Measurements from ENCODE around the gene OXGR1. TPM values are rescaled to one million over a fixed set of nuclear protein-coding genes. Genes with fewer than 3 reads are reported as not detected.

Gene OXGR1
- total and polyA plus RNA-seq, 2 of the 8 experiments (the other 6 are each of a cell fraction or from before 2014, with no cell fraction given) = 0.34 to 1.8 TPM

DNA sequence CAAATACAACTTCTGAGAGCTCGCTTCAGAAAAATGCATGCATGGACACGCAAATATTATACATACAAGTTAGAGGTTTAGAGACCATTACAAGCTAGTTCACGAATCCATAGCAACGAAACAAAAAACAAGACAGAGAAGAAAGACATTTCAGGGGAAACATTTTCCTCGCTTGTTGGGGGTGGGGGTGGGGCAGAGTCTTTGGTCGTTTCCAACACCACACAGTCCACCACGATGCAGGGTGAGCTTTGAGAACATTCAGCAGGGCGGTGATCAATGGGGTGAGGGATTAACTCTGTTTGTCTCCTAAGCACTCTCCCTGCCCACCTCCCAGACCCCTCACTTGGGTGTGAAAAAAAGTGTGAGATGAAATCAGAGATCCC lies 651 bp downstream of the OXGR1 start:
- peaks cover 10 to 60% (median 46%) of the 10 kb centered on the region in 4 experiments for H3K27me3 ChIP-seq (replicated peaks in 1 of 4; ENCODE audit: control insufficient read depth in 3 of 4, extremely low read depth in 1 of 4, insufficient read depth in 3 of 4, low read length in 3 of 4)
- no peak overlapping the region for H2BK12ac ChIP-seq (ENCODE audit: low read depth, low read length)
- H4K5ac ChIP-seq (ENCODE audit: insufficient read length, low read depth, low read length) = no peak overlapping the region
- no peak overlapping the region for H2BK120ac ChIP-seq (replicated peaks; ENCODE audit: low read depth, low read length)
- CTCF ChIA-PET (ENCODE audit: partially characterized antibody) = interaction anchor here (0.5 to 1.7 kb wide), 7 partner anchors 10 to 959 kb away, joined by 3 to 7 read pairs (median 3); no protein-coding TSS in a partner anchor
- peaks cover 5% of the 10 kb centered on the region; the same call in 1 of the 2 replicates for H3K23me2 ChIP-seq (ENCODE audit: low read depth, low read length)
- no peak overlapping the region for H2BK15ac ChIP-seq (ENCODE audit: low read length)
- H4K91ac ChIP-seq (replicated peaks; ENCODE audit: insufficient read length, low read length) = no peak overlapping the region
- H3K4me1 ChIP-seq (replicated peaks in 1 of 4; ENCODE audit: control insufficient read depth in 3 of 4, insufficient read depth in 4 of 4, low read length in 3 of 4) = peaks cover 0 to 4% (median 1%) of the 10 kb centered on the region in 4 experiments; a peak in 2 of 7 replicates
- 0 out of 4 replicates have a peak, but pooled peaks of 1 of the 2 experiments have one; percentile 12 for TF ChIP-seq SIN3A (conservative IDR thresholded peaks at IDR 0.05 in 1 of 2, IDR thresholded peaks at IDR 0.05 in 1 of 2; ENCODE audit: low read depth in 1 of 2, low read length in 2 of 2)
- TF ChIP-seq NANOG (IDR thresholded peaks at IDR 0.05; ENCODE audit: insufficient read depth, low read depth, low read length, poor library complexity, severe bottlenecking) = no peak
- H3K79me2 ChIP-seq (ENCODE audit: control insufficient read depth in 1 of 2, insufficient read depth in 2 of 2, low read length in 2 of 2) = no peaks in the 10 kb centered on the region
- no peak for DNase-seq (ENCODE audit: low read depth in 1 of 2, low spot score in 2 of 2)
- peak overlapping the region; percentile 95 for H2AFZ ChIP-seq (ENCODE audit: low read length)
- no peaks in the 10 kb centered on the region for H3K9me3 ChIP-seq (ENCODE audit: insufficient read depth in 2 of 2, low read depth in 1 of 2, low read length in 1 of 2)
- no peak overlapping the region; the same call in 1 of the 2 replicates for H4K8ac ChIP-seq (ENCODE audit: extremely low read depth, insufficient read depth, low read length)
- H3K27ac ChIP-seq (ENCODE audit: low read depth, low read length) = no peak overlapping the region
- H3K14ac ChIP-seq (ENCODE audit: insufficient read length) = no peak overlapping the region
- peak overlapping the region; percentile 51 to 72 (median 66) for H3K4me3 ChIP-seq (ENCODE audit: extremely low read depth in 1 of 4, insufficient read depth in 2 of 4, low read depth in 3 of 4, low read length in 4 of 4)
- no peak overlapping the region for H3K18ac ChIP-seq (ENCODE audit: extremely low read depth, low read length)
- H2BK5ac ChIP-seq (ENCODE audit: low read depth, low read length) = no peak overlapping the region
- peaks cover 0 to 2% of the 10 kb centered on the region in 2 experiments for H4K20me1 ChIP-seq (replicated peaks in 1 of 2; ENCODE audit: control insufficient read depth in 1 of 2, insufficient read depth in 2 of 2, low read length in 2 of 2)
- H3K79me1 ChIP-seq (ENCODE audit: low read depth, low read length) = no peaks in the 10 kb centered on the region
- H2BK20ac ChIP-seq (ENCODE audit: low read length) = no peak overlapping the region
- WGBS, 2 experiments (ENCODE audit: extremely low coverage in 1 of 2, insufficient coverage in 1 of 2, insufficient read length in 1 of 2, insufficient replicate concordance in 2 of 2, low coverage in 1 of 2, low lambda C conversion rate in 2 of 2, missing lambda C conversion rate in 1 of 2) = 38% methylated on average over 8 of the region's 8 CpGs; no CpG with 5 or more reads in 1 of the 2 experiments
- peak overlapping the region; percentile 80 to 85 for H3K4me2 ChIP-seq (ENCODE audit: insufficient read depth in 1 of 2, low read depth in 2 of 2, low read length in 2 of 2)
- no peak for FAIRE-seq
- H3K36me3 ChIP-seq (ENCODE audit: control insufficient read depth in 2 of 4, insufficient read depth in 4 of 4, low read length in 3 of 4) = no peaks in the 10 kb centered on the region
- no peak overlapping the region for H2AK5ac ChIP-seq (ENCODE audit: low read depth, low read length)
- no peak overlapping the region for H3K23ac ChIP-seq (ENCODE audit: insufficient read length)
- H3K9ac ChIP-seq (replicated peaks in 1 of 4; ENCODE audit: extremely low read depth in 1 of 4, low read depth in 3 of 4, low read length in 3 of 4) = no peak overlapping the region; a peak in 1 of 7 replicates
- H3K56ac ChIP-seq (replicated peaks; ENCODE audit: insufficient read length, low read depth, low read length) = no peak overlapping the region
- H3K4ac ChIP-seq (replicated peaks; ENCODE audit: insufficient read length, low read depth, low read length) = no peak overlapping the region
- POLR2A ChIA-PET (ENCODE audit: partially characterized antibody) = interaction anchor here (1.0 to 1.5 kb wide), 2 partner anchors 10 to 23 kb away, joined by 4 to 6 read pairs; no protein-coding TSS in a partner anchor
